CD14-positive monocyte (primary cell): ENCODE data around the gene TANGO6. TPM values are rescaled to one million over a fixed set of nuclear protein-coding genes. Genes with fewer than 3 reads are reported as not detected.

Experiments
- polyA plus RNA-seq, 3 donors: library from polyadenylated mRNA; depleted of rRNA in 1 of 3; unstranded in 2 of 3; stranded (reverse) in 1 of 3; fragments of 300-500 nt in 2 of 3; fragments of >200 nt in 1 of 3; fragmentation: Illumina TruSeq in 2 of 3; gene quantifications; 1 replicate in 2 of 3; 2 replicates in 1 of 3; pipeline ENCODE4 v1.2.3, GENCODE V29; 2012 to 2021
- small RNA-seq: library from RNA; depleted of rRNA; stranded (forward); fragments of <200 nt; gene quantifications from one replicate; pipeline ENCODE3, GENCODE V24; 2012; ENCODE audit warnings: low read depth; ENCODE audit not compliant: insufficient read length

The TANGO6 gene
- polyA plus RNA-seq, 3 donors, result 6.5 to 8.1 (median 7.3) TPM

Small RNA genes lying within 50 kb of the gene (small RNA-seq; reads per million reads assigned to genes)
- gene RF00019, result not detected
- gene RF00066, result not detected
- gene RNU6-898P, result not detected

Other genes with a start within 250 kb of the TANGO6 start
- not detected for gene CDH3, start 198.2 kb upstream of the TANGO6 start, polyA plus RNA-seq
- under 1 TPM in 2 of 3 donors, not detected in 1; 0.05 to 0.13 TPM for gene CDH1, start 106.2 kb upstream of the TANGO6 start, polyA plus RNA-seq